GM20431 (cell line): ENCODE results near the gene PFN3.
"Not testable (repeated sequence)": the region's sequence is repeated elsewhere in the genome, so short reads cannot be mapped to it uniquely, and the experiment has no call there.

ENCODE experiments used
- in situ Hi-C: fragments of 300-500 bp; cut with MseI, MboI; formaldehyde crosslinking; loops from one replicate; pipeline ENCODE4 v1.15.0; 2020; ENCODE audit warnings: low sequenced_read_pairs; ENCODE audit not compliant: unreplicated experiment

PFN3 gene

DNA sequence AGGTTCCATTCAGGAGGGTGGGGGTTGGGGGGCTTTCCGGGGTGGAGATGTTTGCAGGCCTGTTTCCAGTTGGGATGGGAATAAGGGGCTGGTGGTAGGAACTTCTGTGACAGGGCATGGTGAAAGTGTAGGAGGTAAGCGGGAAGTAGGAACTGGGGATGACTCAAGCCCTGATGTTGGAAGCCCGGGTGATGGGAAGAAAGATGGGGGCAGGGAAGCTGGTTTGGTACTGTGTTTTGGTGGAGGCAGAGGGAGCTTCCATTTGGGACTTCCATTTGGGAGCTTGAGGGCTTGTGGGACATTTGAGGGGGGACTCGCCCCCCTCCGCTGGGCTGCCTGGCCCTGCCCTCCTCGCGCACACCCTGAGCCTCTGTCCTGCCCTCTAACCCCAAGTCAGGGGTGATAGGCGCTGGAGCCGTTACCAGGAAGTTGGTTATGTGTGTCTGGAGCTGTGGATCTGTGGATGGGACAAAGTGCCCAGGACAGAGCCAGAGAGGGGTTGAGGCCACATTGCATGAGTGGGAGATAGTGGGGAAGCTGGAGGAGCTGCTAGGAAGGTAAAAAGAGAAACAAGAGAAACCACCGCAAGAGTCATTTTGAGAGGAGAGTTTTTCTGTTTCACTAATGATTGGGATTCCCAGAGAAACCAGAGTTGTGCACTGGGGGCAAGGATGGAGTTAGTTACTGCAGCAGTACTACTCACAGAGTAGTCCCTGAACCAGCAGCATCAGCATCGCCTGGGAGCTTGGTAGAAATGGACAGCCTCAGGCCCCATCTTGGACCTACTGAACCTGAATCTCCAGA, 36.1 kb downstream of the PFN3 start:
- in situ Hi-C loops, result no loop called here

DNA sequence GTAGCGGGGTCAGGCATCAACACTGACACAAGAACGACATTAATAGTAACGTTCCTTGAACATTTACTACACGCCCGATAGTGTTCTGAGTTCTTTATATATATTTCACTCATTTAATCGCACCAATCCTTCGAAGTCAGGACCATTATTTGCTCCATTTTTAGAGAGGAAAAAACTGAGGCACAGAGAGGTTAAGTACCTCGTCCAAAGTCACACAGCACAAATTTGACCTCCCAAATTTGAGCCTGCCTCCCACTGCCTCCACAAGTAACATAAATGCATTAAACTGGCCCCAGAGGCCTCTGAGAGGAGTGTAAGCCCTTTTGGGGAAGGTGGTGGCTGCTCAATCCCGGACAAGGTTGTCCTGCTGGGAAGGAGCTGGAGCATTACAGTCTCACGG, 36.9 kb downstream of the PFN3 start:
- in situ Hi-C loops, result no loop called here

DNA sequence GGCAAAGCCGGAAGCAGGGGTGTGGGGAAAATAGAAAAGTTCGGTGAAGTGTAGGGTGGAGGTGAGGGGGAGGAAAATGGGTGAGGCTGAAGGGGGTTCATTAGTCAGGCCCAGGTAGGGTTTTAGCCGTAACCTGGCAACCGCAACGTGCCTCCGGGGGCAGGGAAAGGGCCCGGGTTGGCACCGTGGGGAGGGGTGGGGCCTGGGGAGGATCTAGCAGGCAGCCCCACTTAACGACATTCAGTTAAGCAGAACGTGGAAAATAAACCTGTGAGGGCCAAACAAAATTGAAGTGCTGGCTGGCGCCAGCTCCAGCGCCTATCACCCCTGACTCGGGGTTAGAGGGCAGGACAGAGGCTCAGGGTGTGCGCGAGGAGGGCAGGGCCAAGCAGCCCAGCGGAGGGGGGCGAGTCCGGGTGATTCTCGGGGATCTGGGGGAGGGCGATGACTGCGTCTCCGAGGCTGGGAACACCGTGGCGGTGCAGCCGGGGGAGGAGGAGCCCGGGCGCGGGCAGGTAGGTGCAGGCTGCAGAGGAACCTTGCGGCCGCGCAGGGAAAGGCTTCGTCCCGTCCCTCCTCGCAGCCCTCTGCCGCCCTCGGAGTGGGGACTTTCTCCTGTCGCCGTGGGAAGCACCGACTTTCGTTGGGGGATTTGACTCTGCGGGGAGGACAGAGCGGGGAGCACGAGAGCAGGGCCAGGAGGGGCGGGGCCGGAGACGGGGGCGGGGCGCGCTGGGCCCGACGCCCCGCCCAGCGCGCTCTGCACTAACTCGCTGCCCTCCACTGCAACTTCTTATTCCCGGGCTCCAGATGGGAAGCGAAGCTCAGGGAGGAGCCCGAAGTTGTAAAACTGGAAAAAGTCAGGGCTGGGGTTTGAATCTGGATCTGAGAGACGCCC, 37.6 kb downstream of the PFN3 start:
- in situ Hi-C loops, result no loop called here

DNA sequence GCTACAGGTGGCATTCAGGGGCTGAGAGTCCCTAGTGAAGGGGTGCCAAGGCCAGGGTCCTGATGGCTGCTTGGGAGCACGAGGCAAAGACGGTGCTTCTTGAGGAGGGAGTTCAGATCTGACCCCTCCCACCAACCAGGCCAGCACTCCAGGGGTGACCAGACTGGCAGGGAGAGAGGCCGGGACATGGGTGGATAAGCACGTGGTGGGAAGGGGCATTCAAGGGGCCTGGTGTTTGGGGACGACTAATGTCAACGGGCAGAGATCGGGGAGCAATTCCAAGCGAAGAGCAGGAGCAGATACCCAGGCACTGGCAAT, 38.2 kb downstream of the PFN3 start:
- in situ Hi-C loops, result no loop called here

DNA sequence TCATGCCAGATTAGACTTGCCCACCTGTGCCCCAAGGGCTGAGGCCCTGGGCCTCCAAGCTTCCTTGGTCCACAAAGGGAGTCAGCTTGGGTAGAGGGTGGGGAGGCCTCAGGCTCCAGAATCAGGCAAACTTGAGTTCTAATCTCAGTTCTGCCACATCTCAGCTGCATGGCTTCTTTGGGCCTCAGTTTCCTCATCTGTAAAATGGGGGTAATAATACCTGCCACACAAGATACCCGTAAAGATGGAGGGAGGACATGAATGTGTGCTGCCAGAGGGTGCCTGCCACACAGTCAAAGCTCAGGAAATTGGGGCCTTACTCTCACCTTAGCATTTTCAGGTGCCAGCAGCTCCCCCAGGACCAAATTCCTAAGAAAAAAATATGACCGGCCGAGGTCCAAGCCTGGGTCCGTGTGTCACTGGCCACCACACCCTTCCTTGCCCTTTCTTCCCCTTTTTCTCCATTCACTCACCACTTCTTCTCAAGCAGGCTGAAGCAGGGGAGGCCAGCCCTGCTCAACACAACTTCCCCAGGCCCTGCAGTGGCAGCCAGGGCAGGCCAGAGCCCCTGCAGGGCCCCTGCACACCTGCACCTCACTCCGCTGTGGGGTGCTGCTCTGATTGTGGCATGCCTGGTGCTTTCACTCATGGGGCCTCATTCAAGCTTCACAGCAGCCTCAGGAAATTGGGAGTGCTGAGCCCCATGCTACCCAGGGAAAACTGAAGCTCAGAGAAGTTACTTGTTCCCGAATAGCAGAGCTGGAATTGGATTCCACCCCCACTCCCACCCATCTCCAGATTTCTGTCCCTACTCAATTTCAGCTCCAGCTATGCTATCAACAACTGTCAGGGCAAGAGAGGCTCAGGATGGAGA, 38.8 kb downstream of the PFN3 start:
- in situ Hi-C loops, result no loop called here

DNA sequence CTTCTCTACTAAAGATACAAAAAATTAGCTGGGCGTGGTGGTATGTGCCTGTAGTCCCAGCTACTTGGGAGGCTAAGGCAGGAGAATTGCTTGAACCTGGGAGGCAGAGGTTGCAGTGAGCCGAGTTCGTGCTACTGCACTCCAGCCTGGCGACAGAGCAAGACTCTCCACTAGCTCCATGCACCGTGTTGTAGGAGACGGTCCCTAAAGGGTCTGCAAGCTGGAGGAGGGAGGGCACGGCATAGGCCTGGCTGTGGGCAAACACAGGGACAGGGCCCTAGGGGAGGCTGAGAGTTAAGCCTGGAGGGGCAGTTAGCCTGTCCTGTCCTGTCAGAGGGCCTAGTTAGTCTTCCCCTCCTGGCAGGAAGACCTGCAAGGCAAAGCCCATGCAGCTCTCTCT, 39.7 kb downstream of the PFN3 start:
- in situ Hi-C loops, result not testable (repeated sequence)

DNA sequence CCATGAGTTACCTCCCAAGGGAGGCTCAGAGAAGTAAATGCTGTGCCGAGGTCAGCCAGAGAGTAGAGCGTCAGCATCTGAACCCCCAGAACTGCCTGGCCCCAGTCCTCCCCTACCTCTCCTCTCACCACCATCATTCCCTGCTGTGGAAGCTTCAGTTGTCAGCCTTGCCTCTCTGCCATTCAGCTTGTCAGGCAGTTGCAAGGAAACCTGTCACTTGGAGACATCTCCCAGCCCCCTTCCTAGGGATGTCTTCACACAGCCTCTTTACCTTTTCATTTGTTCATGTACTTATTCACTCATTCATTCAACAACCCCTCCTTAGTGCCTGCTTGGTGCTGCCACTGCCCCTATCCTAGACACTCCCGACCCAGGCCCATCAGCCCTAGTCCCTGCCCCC, 40.6 kb downstream of the PFN3 start:
- in situ Hi-C loops, result no loop called here

DNA sequence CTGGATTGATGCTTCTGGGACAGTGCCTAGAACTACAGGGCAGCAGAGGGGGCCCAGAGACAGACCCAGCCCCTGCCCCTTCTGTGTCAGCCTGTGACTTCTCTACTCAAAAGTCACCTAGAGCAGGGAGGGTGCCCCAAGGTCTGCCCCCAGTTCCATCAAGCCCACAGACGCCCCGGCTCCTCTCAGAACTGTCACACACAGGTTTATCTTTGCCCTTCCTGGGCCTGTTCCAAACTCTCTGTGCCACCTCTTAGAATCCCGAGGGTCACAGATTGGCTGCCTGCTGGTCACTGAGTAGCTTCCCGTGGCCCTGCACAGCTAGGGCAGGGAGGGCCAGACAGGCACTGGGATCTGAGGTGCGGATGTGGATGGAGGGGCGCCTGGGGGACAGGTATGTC, 41.0 kb downstream of the PFN3 start:
- in situ Hi-C loops, result no loop called here

DNA sequence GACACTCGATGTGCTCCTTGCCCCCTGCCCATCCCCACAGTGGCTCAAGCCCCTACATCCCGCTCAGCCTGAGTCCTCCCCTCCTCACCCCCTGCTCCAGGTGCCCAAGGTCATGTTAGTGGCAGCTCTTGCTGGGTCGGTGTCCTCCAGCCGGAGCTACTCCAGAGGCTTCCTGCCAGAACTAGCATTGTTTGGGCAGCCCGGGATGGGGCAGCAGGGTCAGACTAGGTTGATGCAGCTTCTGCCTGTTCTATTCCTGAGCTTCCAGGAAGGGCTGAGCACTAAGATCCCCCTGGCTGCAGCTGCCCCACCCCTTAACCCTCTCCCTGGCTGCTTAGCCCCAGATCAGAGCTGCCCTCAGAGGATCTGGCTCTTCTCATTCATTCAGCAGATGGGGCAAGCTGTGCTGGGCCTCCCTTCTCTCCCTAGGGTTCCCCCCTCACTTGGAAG, 42.1 kb downstream of the PFN3 start:
- in situ Hi-C loops, result no loop called here

DNA sequence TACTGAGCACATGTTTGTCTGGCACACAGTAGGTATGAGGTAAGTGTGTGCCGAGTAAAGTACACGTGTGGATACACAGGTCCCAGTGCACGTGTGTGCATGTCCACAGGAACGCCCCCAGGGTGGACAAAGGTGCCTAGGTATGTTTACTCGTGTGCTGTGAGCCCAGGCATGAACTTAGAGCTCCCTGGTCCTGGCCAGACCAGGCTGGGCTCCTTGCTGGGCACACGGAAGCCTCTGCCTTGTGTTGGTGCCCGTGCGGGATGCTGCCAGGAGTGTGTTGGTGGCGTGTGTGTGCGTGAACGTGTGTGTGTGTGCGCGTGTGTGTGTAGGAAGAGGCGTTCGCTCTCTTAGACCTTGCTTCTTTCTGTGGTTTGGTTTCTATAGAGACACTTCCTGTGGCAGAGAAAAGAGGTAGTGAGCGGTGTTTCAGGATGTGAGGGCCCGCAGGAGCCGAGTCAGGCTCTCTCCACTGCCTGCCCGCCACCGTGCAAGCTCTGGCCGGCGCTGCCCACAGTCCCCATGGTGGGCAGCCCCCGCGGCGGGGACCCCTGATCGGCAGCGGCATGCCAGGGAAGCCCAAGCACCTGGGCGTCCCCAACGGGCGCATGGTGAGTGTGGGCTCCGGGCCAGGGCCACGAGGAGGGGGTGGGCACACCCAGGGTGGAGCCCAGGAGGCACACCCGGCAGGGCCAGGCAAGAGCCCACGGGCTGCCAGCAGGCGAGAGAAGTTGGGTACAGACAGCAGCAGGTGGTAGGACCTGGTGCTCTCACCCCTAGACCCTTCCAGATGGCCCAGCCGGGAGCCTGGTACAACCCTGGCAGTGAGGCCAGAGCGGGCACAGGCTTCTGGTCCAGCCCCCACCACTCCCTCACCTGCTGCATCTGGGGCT, 42.8 kb downstream of the PFN3 start, which contains the start of gene RGS14:
RGS14 (plus strand) TSS at position 466 of the 893 bp plus-strand sequence; CDS start at position 567, 101 bp downstream.
- in situ Hi-C loops, result no loop called here

DNA sequence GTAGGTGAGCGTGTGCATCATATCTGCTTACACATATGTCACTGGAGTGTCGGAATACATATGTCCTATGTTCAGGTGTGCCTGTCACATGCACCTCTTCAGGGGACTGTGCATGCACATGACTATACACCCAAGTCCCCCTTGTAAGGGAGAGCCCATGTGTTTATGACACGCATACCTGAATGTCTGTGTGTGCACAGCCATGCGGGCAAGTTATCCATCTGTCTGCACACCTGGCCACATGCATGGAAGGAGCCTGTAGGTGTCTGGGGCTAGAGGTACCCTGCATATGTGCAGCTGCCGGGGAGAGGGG, 43.4 kb downstream of the PFN3 start:
- in situ Hi-C loops, result no loop called here

DNA sequence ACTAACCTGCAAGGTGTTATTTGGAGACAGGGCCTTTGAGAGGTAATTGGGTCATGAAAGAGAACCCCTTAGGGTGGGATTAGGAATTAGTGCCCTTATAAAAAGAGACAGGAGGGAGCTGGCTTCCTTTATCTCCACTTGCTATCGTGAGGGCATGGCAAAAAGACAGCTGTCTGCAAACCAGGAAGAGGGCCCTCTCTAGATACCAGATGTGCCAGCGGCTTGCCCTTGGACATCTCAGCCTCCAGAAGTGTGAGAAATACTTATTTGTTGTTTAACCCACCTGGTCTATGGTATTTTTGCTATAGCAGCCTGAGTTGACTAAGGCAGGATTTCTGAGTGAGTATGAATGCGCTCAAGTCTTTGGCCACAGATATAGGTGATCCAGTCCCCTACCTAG, 43.7 kb downstream of the PFN3 start:
- in situ Hi-C loops, result no loop called here

DNA sequence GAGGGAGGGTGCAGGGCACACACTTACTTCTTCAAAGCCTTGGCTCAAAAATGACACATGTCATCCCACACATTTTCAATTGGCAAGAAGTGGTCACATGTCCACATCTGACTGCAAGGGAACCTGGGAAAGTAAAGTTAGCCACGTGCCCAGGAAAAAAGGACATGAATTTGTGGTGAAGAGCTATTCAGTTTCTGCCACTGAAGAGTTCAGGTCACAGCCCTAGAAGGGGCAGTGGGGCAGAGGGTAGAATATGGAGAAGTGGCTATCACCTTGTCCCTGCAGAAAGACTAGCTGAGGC, 44.6 kb downstream of the PFN3 start:
- in situ Hi-C loops, result no loop called here

DNA sequence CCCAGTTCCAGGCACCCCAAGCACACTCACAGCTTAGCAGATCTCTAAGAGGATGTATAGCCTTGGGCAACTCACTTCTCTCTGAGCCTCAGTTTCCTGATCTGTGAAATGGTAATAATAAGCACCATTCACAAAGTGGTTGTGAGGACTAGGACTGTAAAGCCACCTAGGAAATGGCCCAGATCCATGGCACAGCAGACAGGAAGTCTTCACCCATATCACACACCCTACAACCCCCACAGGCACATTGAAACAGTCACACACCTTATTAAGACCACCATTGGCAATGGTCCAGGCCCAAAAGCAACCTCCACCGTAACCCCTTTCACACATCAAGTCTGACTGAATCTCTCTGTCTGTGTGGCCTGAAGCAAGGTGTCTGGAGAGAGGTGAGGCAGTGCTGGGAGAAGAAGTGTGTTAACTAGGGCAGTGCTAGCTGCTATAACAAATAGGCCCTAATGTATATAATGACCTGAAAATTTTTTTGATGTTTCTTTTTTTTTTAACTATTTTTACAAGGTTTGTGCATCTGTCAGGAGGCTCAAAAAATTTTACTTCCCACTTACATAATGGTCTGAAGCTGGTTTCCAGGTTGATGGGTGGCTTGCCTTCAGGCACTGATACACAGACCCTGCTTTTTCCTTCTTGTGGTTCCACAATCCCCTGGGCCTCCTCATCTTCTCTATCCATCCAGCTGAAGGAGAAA, 45.1 kb downstream of the PFN3 start:
- in situ Hi-C loops, result no loop called here

DNA sequence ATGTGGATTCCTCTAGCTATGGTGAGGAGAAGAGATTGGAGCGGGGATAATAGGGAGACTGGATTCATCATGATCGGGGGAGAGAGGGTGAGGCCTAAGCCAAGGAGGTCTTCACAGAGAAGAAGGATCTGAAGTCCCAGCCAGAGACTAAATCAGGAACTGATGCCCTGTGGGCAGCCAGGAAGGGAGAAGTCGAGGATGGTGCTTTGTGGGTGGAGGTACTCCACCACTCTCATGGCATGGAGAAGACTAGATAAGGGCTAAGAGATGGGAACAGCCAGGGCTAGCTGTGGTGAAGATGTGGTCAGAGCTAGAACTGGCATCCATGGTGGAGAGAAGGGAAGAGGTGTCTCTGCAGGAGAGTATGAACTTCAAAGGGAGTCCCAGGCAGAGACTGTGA, 45.8 kb downstream of the PFN3 start:
- in situ Hi-C loops, result no loop called here

DNA sequence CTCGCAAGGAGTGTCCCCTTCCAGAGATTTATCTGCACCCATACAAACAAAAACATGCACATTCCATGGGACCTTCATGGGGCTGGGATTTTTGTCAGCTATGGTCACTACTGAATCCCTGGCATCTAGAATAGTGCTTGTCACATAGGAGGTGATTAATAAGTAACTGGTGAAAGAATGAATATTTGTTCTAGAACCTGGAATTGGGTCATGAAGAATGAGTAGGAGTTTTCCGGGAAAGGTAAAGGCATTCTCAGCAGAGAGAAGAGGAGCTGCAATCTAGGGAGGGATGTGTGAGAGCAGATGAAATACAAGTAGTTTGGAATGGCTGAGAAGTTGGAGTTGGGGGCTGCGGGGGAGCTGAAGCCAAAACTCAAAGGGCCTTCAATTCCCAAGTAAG, 46.2 kb downstream of the PFN3 start:
- in situ Hi-C loops, result no loop called here

DNA sequence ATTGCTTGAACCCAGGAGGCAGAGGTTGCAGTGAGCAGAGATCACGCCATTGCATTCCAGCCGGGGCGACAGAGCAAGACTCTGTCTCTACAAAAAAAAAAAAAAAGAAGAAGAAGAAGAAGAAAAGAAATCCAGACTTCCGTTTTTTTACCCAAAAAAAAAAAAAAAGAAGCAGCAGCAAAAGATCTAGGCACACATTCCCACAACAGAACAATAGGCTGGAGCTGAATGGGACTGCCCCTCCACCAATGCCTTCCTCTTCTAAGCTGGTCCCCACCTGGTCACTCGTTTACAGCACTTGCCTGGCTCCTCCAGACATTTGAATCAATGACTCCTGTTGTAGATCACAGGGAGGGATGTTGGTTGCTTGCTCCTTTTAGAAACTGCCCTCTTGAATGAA, 47.4 kb downstream of the PFN3 start:
- in situ Hi-C loops, result no loop called here

DNA sequence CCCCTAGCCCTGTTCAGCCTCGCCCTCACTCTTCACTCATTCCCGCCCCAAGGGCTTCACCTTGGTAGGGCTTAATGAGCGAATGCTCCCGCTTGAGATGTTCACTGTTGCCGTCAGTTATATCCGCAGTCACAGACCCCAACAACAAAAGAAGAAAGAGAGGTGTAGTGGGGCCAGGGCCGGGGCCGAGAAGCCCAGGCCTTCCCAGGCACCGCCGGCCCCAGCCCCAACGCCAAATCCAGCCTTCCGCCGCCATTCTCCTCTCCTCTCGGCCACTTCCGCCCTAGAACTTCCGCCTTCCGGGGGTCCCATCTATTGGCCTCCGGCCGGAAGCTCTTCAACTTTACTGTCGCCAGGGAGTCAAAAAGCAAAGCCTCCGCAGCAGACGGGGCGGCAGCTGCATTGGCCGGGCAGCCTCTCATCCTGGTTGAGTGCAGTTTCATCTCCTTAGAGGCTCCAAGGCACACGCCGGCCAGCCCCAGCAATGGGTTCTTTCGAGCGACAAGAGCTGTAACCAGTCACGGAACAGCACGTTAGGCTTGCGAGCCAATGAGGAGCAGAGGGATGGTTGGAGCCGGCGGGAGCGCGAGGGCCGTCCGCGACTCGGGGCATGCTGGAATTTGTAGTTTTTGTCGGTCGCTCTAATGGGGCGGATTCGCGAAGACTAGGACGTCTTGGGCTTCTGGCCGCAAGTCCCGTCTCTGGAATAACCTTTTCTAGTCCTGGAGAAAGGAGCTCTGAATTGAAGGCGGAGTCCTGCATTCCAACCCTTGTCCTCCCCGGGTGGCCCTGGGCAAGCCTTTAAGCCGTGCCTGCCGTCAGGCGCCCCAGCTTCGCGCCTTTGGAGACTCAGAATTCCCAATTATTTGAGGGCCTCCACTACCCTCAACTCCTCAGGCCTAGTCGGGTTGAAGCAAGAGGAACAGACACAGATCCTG, 48.8 kb downstream of the PFN3 start, which contains the start of gene LMAN2:
LMAN2 (minus strand) TSS at position 277 of the 938 bp plus-strand sequence; CDS start at position 256, 21 bp downstream.
- in situ Hi-C loops, result no loop called here
